K562 (cell line): ENCODE results near the gene DBF4B. TPM values are rescaled to one million over a fixed set of nuclear protein-coding genes. Genes with fewer than 3 reads are reported as not detected.
A peak's percentile ranks its signal among the peaks of the same experiment; 100 is the strongest.

ENCODE experiments used
- ATAC-seq: fragments of 200-7000 bp; cut with Tn5 transposase; 3 replicates; pipeline ENCODE4 v1.9.1; 2020; ENCODE audit warnings: moderate library complexity
- BruUV-seq: library from RNA; stranded (reverse); fragments of 400-500 nt; replicated peaks from 2 replicates; lab custom pipeline; 2021; lab: Mats Ljungman, UMichigan
- CTCF ChIA-PET: fragments of 300-600 bp; formaldehyde crosslinking; extraction: SDS; loops from one replicate; lab custom pipeline; 2021; ENCODE audit warnings: low intra/inter-chr PET ratio; lab: Yijun Ruan, JAX
- POLR2A ChIA-PET: fragments of 300-600, 350-650 bp; sonication (Branson Sonifier 250); formaldehyde crosslinking; extraction: SDS; loops from one replicate; lab custom pipeline; 2021; ENCODE audit warnings: antibody characterized with exemption, inconsistent platforms; lab: Yijun Ruan, JAX
- DNase-seq, 4 experiments: peaks; one replicate each; pipeline versions ENCODE4 v3.0.0 to v3.0.0-alpha.2; 2011 to 2018; ENCODE audit warnings: low spot score in 3 of 4, mixed read lengths in 3 of 4; ENCODE audit errors: extremely low read depth in 1 of 4
- FAIRE-seq: peaks from 2 replicates; lab custom pipeline; 2011; peaks lifted over from hg19 to GRCh38; lab: Jason Lieb, UNC
- H2AFZ ChIP-seq: 2 replicates; pipeline ENCODE4 v1.6.0; 2011; ENCODE audit warnings: low read depth, low read length, control low read depth, inconsistent platforms
- H3K27ac ChIP-seq: fragments of 200-600 bp; 3 replicates; pipeline ENCODE4 v1.8.0; 2011; ENCODE audit warnings: low read depth, mild to moderate bottlenecking, control low read depth, inconsistent platforms, low read length, moderate library complexity, mixed read lengths; ENCODE audit errors: extremely low read depth
- H3K27me3 ChIP-seq, 2 experiments: fragments of 300-600 bp in 1 of 2; 2 replicates in 1 of 2; 3 replicates in 1 of 2; pipeline versions ENCODE4 v1.6.0 to v1.8.0; 2011; ENCODE audit warnings: inconsistent platforms in 2 of 2, low read length in 2 of 2, mild to moderate bottlenecking in 1 of 2, mixed read lengths in 1 of 2, moderate library complexity in 1 of 2; ENCODE audit not compliant: control insufficient read depth in 2 of 2, insufficient read depth in 2 of 2
- H3K36me3 ChIP-seq: fragments of 300-600 bp; 3 replicates; pipeline ENCODE4 v1.8.0; 2011; ENCODE audit warnings: mild to moderate bottlenecking, low read length, inconsistent platforms; ENCODE audit not compliant: control insufficient read depth, insufficient read depth
- H3K4me1 ChIP-seq, 2 experiments: fragments of 200-600 bp in 1 of 2; replicated peaks in 1 of 2; 2 replicates in 1 of 2; 3 replicates in 1 of 2; pipeline versions ENCODE4 v1.5.1 to v1.8.0; 2011; ENCODE audit warnings: inconsistent platforms in 2 of 2, low read length in 2 of 2, mild to moderate bottlenecking in 1 of 2, mixed read lengths in 1 of 2, moderate library complexity in 1 of 2; ENCODE audit not compliant: control insufficient read depth in 2 of 2, insufficient read depth in 2 of 2
- H3K4me2 ChIP-seq: 2 replicates; pipeline ENCODE4 v1.6.1; 2011; ENCODE audit warnings: low read length, control low read depth, inconsistent platforms, mixed read lengths; ENCODE audit not compliant: insufficient read depth
- H3K4me3 ChIP-seq: fragments of 200-600 bp; sonication (generic), shearing (Covaris generic); 2 replicates; pipeline ENCODE4 v1.5.1; 2016; ENCODE audit warnings: control low read depth, inconsistent platforms
- H3K79me2 ChIP-seq: fragments of 200-600 bp; 3 replicates; pipeline ENCODE4 v1.8.0; 2011; ENCODE audit warnings: low read length, inconsistent platforms; ENCODE audit not compliant: control insufficient read depth, insufficient read depth
- H3K9ac ChIP-seq, 2 experiments: 2 replicates each; pipeline versions ENCODE4 v1.6.0 to v1.6.1; 2011; ENCODE audit warnings: low read depth in 2 of 2, low read length in 2 of 2, control low read depth in 1 of 2, inconsistent platforms in 1 of 2, mild to moderate bottlenecking in 1 of 2, mixed read lengths in 1 of 2; ENCODE audit not compliant: insufficient read depth in 1 of 2
- H3K9me1 ChIP-seq: one replicate; pipeline ENCODE4 v1.6.0; 2011; ENCODE audit warnings: inconsistent platforms, mild to moderate bottlenecking, low read length, moderate library complexity; ENCODE audit not compliant: control insufficient read depth, insufficient read depth
- H3K9me3 ChIP-seq: replicated peaks from 2 replicates; pipeline ENCODE4 v1.5.1; 2011; ENCODE audit warnings: low read depth, low read length, inconsistent platforms; ENCODE audit not compliant: control insufficient read depth, insufficient read depth
- H4K20me1 ChIP-seq: replicated peaks from 2 replicates; pipeline ENCODE4 v1.6.1; 2011; ENCODE audit warnings: low read length, inconsistent platforms, mixed read lengths; ENCODE audit not compliant: control insufficient read depth, insufficient read depth
- HINFP ChIP-seq: fragments of 450-650 bp; conservative IDR thresholded peaks from 2 replicates; pipeline ENCODE4 v1.6.1; 2016; ENCODE audit warnings: missing genetic modification characterization, low read depth, mild to moderate bottlenecking, control low read depth, missing compliant biosample characterization
- MYNN ChIP-seq, 2 experiments: sonication (generic); formaldehyde crosslinking in 1 of 2; IDR thresholded peaks; 2 replicates each; pipeline versions ENCODE4 v1.5.0 to v1.6.1; 2016 to 2020; ENCODE audit warnings: antibody characterized with exemption in 1 of 2, missing genetic modification reagents in 1 of 2
- PHTF2 ChIP-seq: fragments of 250-450 bp; sonication (Bioruptor Pico); IDR thresholded peaks from 2 replicates; pipeline ENCODE4 v1.5.0; 2021; ENCODE audit warnings: mild to moderate bottlenecking
- ZBTB9 ChIP-seq: fragments of 450-650 bp; formaldehyde crosslinking; IDR thresholded peaks from 2 replicates; pipeline ENCODE4 v1.4.0; 2020; ENCODE audit warnings: mild to moderate bottlenecking, moderate library complexity
- ZKSCAN1 ChIP-seq: fragments of 150-350 bp; IDR thresholded peaks from 2 replicates; pipeline ENCODE4 v1.6.1; 2016; ENCODE audit warnings: low read depth, low read length
- WGBS: fragments of 100-300 bp; shearing (Covaris generic); methylation state at CpG from one replicate; pipeline ENCODE4 v1.1.6; 2016; ENCODE audit warnings: low coverage, mixed read lengths; ENCODE audit not compliant: insufficient coverage; ENCODE audit errors: missing lambda C conversion rate; 5-methylcytosine and 5-hydroxymethylcytosine counted together
- in situ Hi-C: fragments of 300-500 bp; cut with MboI; formaldehyde crosslinking; loops from 4 replicates; pipeline ENCODE4 v1.15.0; 2018; ENCODE audit warnings: inconsistent platforms, mixed read lengths
- intact Hi-C: fragments of 100-400 bp; cut with micrococcal nuclease; formaldehyde crosslinking; loops from 2 replicates; pipeline ENCODE4 v1.14.2; 2022
- polyA plus RNA-seq, 8 experiments: library from polyadenylated mRNA; depleted of rRNA in 4 of 8; stranded (reverse) in 5 of 8; unstranded in 3 of 8; fragments of >200 nt; fragmentation: Nextera tagmentation in 2 of 8; fragmentation: Illumina TruSeq in 1 of 8; extraction: Ambion mirVana in 2 of 8; extraction: Trizol in 1 of 8; gene quantifications; 2 replicates each; pipeline versions ENCODE4 v1.2.1 to v1.2.3, GENCODE V29; 2011 to 2014; ENCODE audit warnings: inconsistent platforms in 1 of 8, missing spikeins in 1 of 8
- total RNA-seq, 7 experiments: library from RNA; depleted of rRNA in 6 of 7; stranded (reverse); fragments of >200 nt in 6 of 7; fragmentation: Illumina TruSeq in 2 of 7; extraction: Trizol in 2 of 7; gene quantifications; 2 replicates each; pipeline versions ENCODE4 v1.2.1 to v1.2.3, GENCODE V29; 2011 to 2021; ENCODE audit warnings: low replicate concordance in 1 of 7

DBF4B gene
- total and polyA plus RNA-seq, 9 of the 15 experiments (the other 6 are each of a cell fraction or from before 2014, with no cell fraction given), result 2.5 to 26.9 (median 14.6) TPM

DNA sequence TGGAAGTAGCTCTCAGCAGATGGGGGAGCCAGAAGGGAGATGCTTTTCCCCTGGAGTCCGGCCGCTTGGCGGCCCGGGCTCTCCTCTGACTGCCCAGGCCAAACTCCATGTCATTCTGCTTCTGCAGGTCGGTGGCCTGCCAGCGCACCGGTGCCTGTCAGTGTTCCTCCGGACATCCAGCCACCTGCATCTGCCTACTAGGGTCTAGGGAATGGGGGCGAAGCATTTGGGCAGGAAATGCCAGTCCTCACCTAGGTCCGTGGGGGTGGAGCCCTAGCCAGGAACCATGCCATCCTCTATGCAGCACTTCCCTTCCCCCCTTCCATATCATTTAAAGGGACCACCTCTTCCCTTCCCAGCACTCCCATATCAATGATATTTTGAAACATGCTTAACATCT lies 87.5 kb downstream of the DBF4B start:
- intact Hi-C loops, result no loop called here
- no peaks in the 10 kb centered on the region for H3K36me3 ChIP-seq
- no peak overlapping the region for H2AFZ ChIP-seq
- no peak overlapping the region for H3K27ac ChIP-seq
- in situ Hi-C loops, result no loop called here
- no peak overlapping the region for H3K4me3 ChIP-seq
- DNase-seq, result no peak
- CTCF ChIA-PET, result no interaction called here
- no peaks in the 10 kb centered on the region for H4K20me1 ChIP-seq
- peaks cover 11 to 14% of the 10 kb centered on the region in 2 experiments; a peak in 4 of 5 replicates for H3K27me3 ChIP-seq
- ATAC-seq, result no peak
- 67% methylated on average over 10 of the region's 10 CpGs for WGBS
- H3K79me2 ChIP-seq, result no peaks in the 10 kb centered on the region
- POLR2A ChIA-PET, result no interaction called here
- no peaks in the 10 kb centered on the region for H3K9me3 ChIP-seq
- no peak for FAIRE-seq
- H3K4me1 ChIP-seq, result peaks cover 0 to 5% of the 10 kb centered on the region in 2 experiments; a peak in 4 of 5 replicates
- TF ChIP-seq HINFP (tag) (peak; percentile 68; the same call in 1 of the 2 replicates), PHTF2 (no peak)
- no TSS peak for BruUV-seq
- no peaks in the 10 kb centered on the region for H3K9me1 ChIP-seq
- no peak overlapping the region for H3K9ac ChIP-seq
- H3K4me2 ChIP-seq, result no peak overlapping the region

GRCh38 chr17:44796731-44797130 lies 88.3 kb downstream of the DBF4B start:
- Histone ChIP-seq H3K4me3 (no peak overlapping the region), H3K27me3 (peaks cover 14 to 22% of the 10 kb centered on the region in 2 experiments; a peak in 4 of 5 replicates), H3K9ac (no peak overlapping the region), H3K79me2 (no peaks in the 10 kb centered on the region), H2AFZ (no peak overlapping the region), H3K9me3 (no peaks in the 10 kb centered on the region), H3K36me3 (no peaks in the 10 kb centered on the region), H3K4me1 (peaks cover 0 to 5% of the 10 kb centered on the region in 2 experiments; a peak in 4 of 5 replicates), H3K27ac (no peak overlapping the region), H4K20me1 (no peaks in the 10 kb centered on the region), H3K4me2 (no peak overlapping the region), H3K9me1 (no peaks in the 10 kb centered on the region)
- WGBS, result 30% methylated on average over 8 of the region's 9 CpGs
- no peak for ATAC-seq
- POLR2A ChIA-PET, result interaction anchor here (0.5 kb wide), 1 partner anchor 85 kb away, joined by 4 read pairs; no protein-coding TSS in a partner anchor
- FAIRE-seq, result no peak
- CTCF ChIA-PET, result no interaction called here
- TF ChIP-seq ZBTB9 (CRISPR knock-in tag) (no peak), MYNN (IDR thresholded peaks at IDR 0.05) (no peak), MYNN (CRISPR knock-in tag; IDR thresholded peaks at IDR 0.05) (no peak), ZKSCAN1 (no peak)
- in situ Hi-C loops, result no loop called here
- DNase-seq, result no peak
- intact Hi-C loops, result no loop called here
- no TSS peak for BruUV-seq
